NCI-H2196 (cell line): ENCODE data around the gene TPRG1L.
A peak's percentile ranks its signal among the peaks of the same experiment; 100 is the strongest.

ENCODE experiments used
- DNase-seq: peaks from one replicate; lab custom pipeline; 2025; ENCODE audit not compliant: unreplicated experiment; lab: John Stamatoyannopoulos, UW

TPRG1L gene

GRCh38 chr1:3642919-3643675 is 18.3 kb downstream of the TPRG1L start:
- DNase-seq = no peak

GRCh38 chr1:3644273-3644672 is 19.5 kb downstream of the TPRG1L start:
- DNase-seq = no peak

GRCh38 chr1:3645247-3645646 is 20.4 kb downstream of the TPRG1L start:
- DNase-seq = no peak

- DNase-seq = no peak
Measured at GRCh38 chr1:3645666-3646355, 21.0 kb downstream of the TPRG1L start.

- no peak for DNase-seq
Measured at GRCh38 chr1:3646596-3646995, 21.8 kb downstream of the TPRG1L start.

- DNase-seq = peak; percentile 95
Measured at GRCh38 chr1:3649342-3650247, 24.8 kb downstream of the TPRG1L start, which contains the start of gene WRAP73. WRAP73 (minus strand) TSS chr1:3650103; CDS start chr1:3649999, 104 bp downstream.

GRCh38 chr1:3650248-3651025 is 25.6 kb downstream of the TPRG1L start:
- no peak for DNase-seq

GRCh38 chr1:3651026-3651929 is 26.5 kb downstream of the TPRG1L start:
- DNase-seq = no peak

- DNase-seq = peak; percentile 64
Measured at GRCh38 chr1:3651930-3652547, 27.2 kb downstream of the TPRG1L start, which contains the start of gene TP73. TP73 (plus strand) TSS chr1:3652516; CDS start chr1:3682366, 29,850 bp downstream.

GRCh38 chr1:3652548-3653285 is 27.9 kb downstream of the TPRG1L start:
- DNase-seq = peak; percentile 51

- no peak for DNase-seq
Measured at GRCh38 chr1:3653286-3653618, 28.4 kb downstream of the TPRG1L start.

- no peak for DNase-seq
Measured at GRCh38 chr1:3654549-3655281, 29.9 kb downstream of the TPRG1L start.

GRCh38 chr1:3656450-3657095 is 31.8 kb downstream of the TPRG1L start:
- no peak for DNase-seq

- DNase-seq = no peak
Measured at GRCh38 chr1:3657096-3657475, 32.3 kb downstream of the TPRG1L start.

- DNase-seq = no peak
Measured at GRCh38 chr1:3657578-3658230, 32.9 kb downstream of the TPRG1L start.

GRCh38 chr1:3658231-3658615 is 33.4 kb downstream of the TPRG1L start:
- DNase-seq = no peak

- no peak for DNase-seq
Measured at GRCh38 chr1:3659093-3659492, 34.3 kb downstream of the TPRG1L start.
